ENCODE data around the gene MAP4K2.

Gene MAP4K2

GRCh38 chr11:64757549-64758329 is 45.3 kb downstream of the MAP4K2 start:
- DNase-seq (ENCODE audit: extremely low spot score), result no peak
- TF ChIP-seq TARDBP (IDR thresholded peaks at IDR 0.05) (no peak), LEF1 (IDR thresholded peaks at IDR 0.05; ENCODE audit: borderline replicate concordance) (no peak), L3MBTL2 (conservative IDR thresholded peaks at IDR 0.05) (no peak), ELF4 (IDR thresholded peaks at IDR 0.05) (no peak), FOXA1 (IDR thresholded peaks at IDR 0.05) (no peak)
- ChIA-PET CTCF (no interaction called here), POLR2A (no interaction called here)

- TF ChIP-seq CTBP1 (IDR thresholded peaks at IDR 0.05; ENCODE audit: borderline replicate concordance), result no peak
- no peak for TF ChIP-seq SP1 (IDR thresholded peaks at IDR 0.05)
- TF ChIP-seq FOXA1 (IDR thresholded peaks at IDR 0.05), result no peak
- no peak for TF ChIP-seq PKNOX1 (IDR thresholded peaks at IDR 0.05)
- TF ChIP-seq BHLHE40 (IDR thresholded peaks at IDR 0.05; ENCODE audit: borderline replicate concordance), result no peak
- no peak for TF ChIP-seq HDGF (IDR thresholded peaks at IDR 0.05; ENCODE audit: borderline replicate concordance)
- no peak for TF ChIP-seq FOXM1 (IDR thresholded peaks at IDR 0.05; ENCODE audit: borderline replicate concordance)
- no peak for TF ChIP-seq SUZ12 (IDR thresholded peaks at IDR 0.05)
- no peak for TF ChIP-seq ELF4 (IDR thresholded peaks at IDR 0.05)
- no peak for TF ChIP-seq FOXK2 (IDR thresholded peaks at IDR 0.05)
- no peak for TF ChIP-seq ZNF384 (IDR thresholded peaks at IDR 0.05)
- TF ChIP-seq L3MBTL2 (conservative IDR thresholded peaks at IDR 0.05), result no peak
- no peak for TF ChIP-seq NFRKB (IDR thresholded peaks at IDR 0.05)
- DNase-seq (ENCODE audit: extremely low spot score), result no peak
- CTCF ChIA-PET, result no interaction called here
- POLR2A ChIA-PET, result interaction anchor here (0.6 to 1.4 kb wide), 2 partner anchors 8 to 23 kb away, joined by 3 to 4 read pairs; partner anchors contain the start of gene SF1
Observed at GRCh38 chr11:64755681-64756361, 47.2 kb downstream of the MAP4K2 start.

- DNase-seq (ENCODE audit: extremely low spot score), result no peak
- ChIA-PET POLR2A (interaction anchor here (0.6 to 1.4 kb wide), 2 partner anchors 8 to 23 kb away, joined by 3 to 4 read pairs; partner anchors contain the start of gene SF1), CTCF (no interaction called here)
- TF ChIP-seq ARNT (IDR thresholded peaks at IDR 0.05) (no peak), ELF4 (IDR thresholded peaks at IDR 0.05) (no peak)
Observed at GRCh38 chr11:64754919-64755662, 47.9 kb downstream of the MAP4K2 start.

GRCh38 chr11:64754124-64754918 is 48.7 kb downstream of the MAP4K2 start:
- CTCF ChIA-PET, result interaction anchor here (0.7 kb wide), 1 partner anchor 27 kb away, joined by 3 read pairs; no protein-coding TSS in a partner anchor
- TF ChIP-seq BHLHE40 (IDR thresholded peaks at IDR 0.05; ENCODE audit: borderline replicate concordance), result no peak
- no peak for DNase-seq (ENCODE audit: extremely low spot score)
- POLR2A ChIA-PET, result interaction anchor here (1.4 kb wide), 1 partner anchor 9 kb away, joined by 3 read pairs; no protein-coding TSS in a partner anchor

- CTCF ChIA-PET, result interaction anchor here (0.7 kb wide), 1 partner anchor 28 kb away, joined by 3 read pairs; no protein-coding TSS in a partner anchor
Observed at GRCh38 chr11:64753380-64754123, 49.5 kb downstream of the MAP4K2 start.

More at GRCh38 chr11:64753380-64754123, 49.5 kb downstream of the MAP4K2 start:
- POLR2A ChIA-PET, result no interaction called here
- TF ChIP-seq SP1 (IDR thresholded peaks at IDR 0.05) (no peak), ELF4 (IDR thresholded peaks at IDR 0.05) (no peak), BHLHE40 (IDR thresholded peaks at IDR 0.05; ENCODE audit: borderline replicate concordance) (no peak), FOXA1 (IDR thresholded peaks at IDR 0.05) (no peak), LEF1 (IDR thresholded peaks at IDR 0.05; ENCODE audit: borderline replicate concordance) (no peak), PKNOX1 (IDR thresholded peaks at IDR 0.05) (no peak)
- no peak for DNase-seq (ENCODE audit: extremely low spot score)
